KMS-11 (cell line): ENCODE measurements around the gene DMTF1.

Source experiments
- H2AFZ ChIP-seq: fragments of 200-600 bp; sonication (generic); 2 replicates; pipeline ENCODE4 v1.6.1; 2016; ENCODE audit warnings: antibody characterized with exemption, mixed run types, low read depth
- H3K27ac ChIP-seq: fragments of 200-600 bp; sonication (generic); 2 replicates; pipeline ENCODE4 v1.6.1; 2016; ENCODE audit warnings: mild to moderate bottlenecking, mixed run types
- H3K27me3 ChIP-seq: fragments of 200-600 bp; sonication (generic); 2 replicates; pipeline ENCODE4 v1.6.1; 2017; ENCODE audit warnings: mild to moderate bottlenecking, low read depth, mixed run types, moderate library complexity; ENCODE audit not compliant: insufficient read depth
- H3K36me3 ChIP-seq: fragments of 200-600 bp; sonication (generic); 2 replicates; pipeline ENCODE4 v1.6.1; 2017; ENCODE audit warnings: mild to moderate bottlenecking, mixed run types; ENCODE audit not compliant: insufficient read depth
- H3K4me1 ChIP-seq: fragments of 200-600 bp; sonication (generic); 2 replicates; pipeline ENCODE4 v1.6.1; 2016; ENCODE audit warnings: mild to moderate bottlenecking, low read depth, mixed run types; ENCODE audit not compliant: poor library complexity, severe bottlenecking
- H3K4me2 ChIP-seq: fragments of 200-600 bp; sonication (generic); 2 replicates; pipeline ENCODE4 v1.7.0; 2016; ENCODE audit warnings: mild to moderate bottlenecking, mixed run types
- H3K4me3 ChIP-seq: fragments of 200-600 bp; sonication (generic); IDR thresholded peaks from 2 replicates; pipeline ENCODE4 v1.6.1; 2017; ENCODE audit warnings: low read depth, low read length, mixed read lengths; ENCODE audit not compliant: insufficient read depth
- H3K79me2 ChIP-seq: fragments of 200-600 bp; sonication (generic); 2 replicates; pipeline ENCODE4 v1.6.1; 2016; ENCODE audit warnings: low read depth, mixed run types; ENCODE audit not compliant: insufficient read depth
- H3K9ac ChIP-seq: fragments of 200-600 bp; sonication (generic); 2 replicates; pipeline ENCODE4 v1.6.1; 2016; ENCODE audit warnings: mild to moderate bottlenecking, mixed run types
- H4K20me1 ChIP-seq: fragments of 200-600 bp; sonication (generic); 2 replicates; pipeline ENCODE4 v1.6.1; 2016; ENCODE audit warnings: mild to moderate bottlenecking, mixed run types; ENCODE audit not compliant: insufficient read depth
- CTCF ChIP-seq: fragments of 200-600 bp; sonication (generic); conservative IDR thresholded peaks from 2 replicates; pipeline ENCODE4 v1.6.1; 2017; ENCODE audit warnings: low read depth, mild to moderate bottlenecking, antibody characterized with exemption, low read length, moderate library complexity, mixed read lengths

DMTF1 gene

GRCh38 chr7:87116315-87116714, 35.9 kb upstream of the DMTF1 start:
- Histone ChIP-seq H3K27me3 (no peaks in the 10 kb centered on the region), H3K27ac (no peak overlapping the region), H4K20me1 (no peaks in the 10 kb centered on the region), H3K79me2 (no peaks in the 10 kb centered on the region), H3K4me2 (no peak overlapping the region), H3K4me3 (no peak overlapping the region), H3K36me3 (no peaks in the 10 kb centered on the region), H3K4me1 (no peaks in the 10 kb centered on the region), H3K9ac (no peak overlapping the region), H2AFZ (no peak overlapping the region)
- TF ChIP-seq CTCF: no peak

- Histone ChIP-seq H3K36me3 (no peaks in the 10 kb centered on the region), H3K4me3 (no peak overlapping the region), H3K27ac (no peak overlapping the region), H3K4me2 (no peak overlapping the region), H3K4me1 (no peaks in the 10 kb centered on the region), H3K27me3 (no peaks in the 10 kb centered on the region), H2AFZ (no peak overlapping the region), H3K79me2 (no peaks in the 10 kb centered on the region), H4K20me1 (no peaks in the 10 kb centered on the region), H3K9ac (no peak overlapping the region)
- no peak for TF ChIP-seq CTCF
These were observed 32.7 kb upstream of the DMTF1 start for GRCh38 chr7:87119581-87119980.

- H3K36me3 ChIP-seq: no peaks in the 10 kb centered on the region
- H3K27ac ChIP-seq: no peak overlapping the region
- no peaks in the 10 kb centered on the region for H3K27me3 ChIP-seq
- H4K20me1 ChIP-seq: no peaks in the 10 kb centered on the region
- H3K4me3 ChIP-seq: no peak overlapping the region
- TF ChIP-seq CTCF: no peak
- no peak overlapping the region for H3K4me2 ChIP-seq
- no peaks in the 10 kb centered on the region for H3K4me1 ChIP-seq
- no peak overlapping the region for H3K9ac ChIP-seq
- H3K79me2 ChIP-seq: no peaks in the 10 kb centered on the region
- no peak overlapping the region for H2AFZ ChIP-seq
These were observed 29.1 kb upstream of the DMTF1 start for GRCh38 chr7:87123105-87123504.

- H3K9ac ChIP-seq: no peak overlapping the region
- H4K20me1 ChIP-seq: no peaks in the 10 kb centered on the region
- no peaks in the 10 kb centered on the region for H3K79me2 ChIP-seq
- H3K27me3 ChIP-seq: no peaks in the 10 kb centered on the region
- no peaks in the 10 kb centered on the region for H3K36me3 ChIP-seq
- no peak for TF ChIP-seq CTCF
- no peak overlapping the region for H3K27ac ChIP-seq
- no peaks in the 10 kb centered on the region for H3K4me1 ChIP-seq
- no peak overlapping the region for H3K4me3 ChIP-seq
- H3K4me2 ChIP-seq: no peak overlapping the region
- H2AFZ ChIP-seq: no peak overlapping the region
These were observed 25.2 kb upstream of the DMTF1 start for GRCh38 chr7:87127019-87127418.

- Histone ChIP-seq H2AFZ (no peak overlapping the region), H3K36me3 (no peaks in the 10 kb centered on the region), H3K9ac (no peak overlapping the region), H3K4me1 (no peaks in the 10 kb centered on the region), H3K27me3 (no peaks in the 10 kb centered on the region), H3K4me3 (no peak overlapping the region), H3K4me2 (no peak overlapping the region), H3K79me2 (no peaks in the 10 kb centered on the region), H4K20me1 (no peaks in the 10 kb centered on the region), H3K27ac (no peak overlapping the region)
- no peak for TF ChIP-seq CTCF
These were observed 23.4 kb upstream of the DMTF1 start for GRCh38 chr7:87128861-87129267.
